ENCODE results near the gene ZSWIM5. TPM values are rescaled to one million over a fixed set of nuclear protein-coding genes. Genes with fewer than 3 reads are reported as not detected.

ZSWIM5 gene
- total and polyA plus RNA-seq, 9 of the 15 experiments (the other 6 are each of a cell fraction or from before 2014, with no cell fraction given): under 0.01 to 0.07 (median 0.03) TPM; not detected in 3

DNA sequence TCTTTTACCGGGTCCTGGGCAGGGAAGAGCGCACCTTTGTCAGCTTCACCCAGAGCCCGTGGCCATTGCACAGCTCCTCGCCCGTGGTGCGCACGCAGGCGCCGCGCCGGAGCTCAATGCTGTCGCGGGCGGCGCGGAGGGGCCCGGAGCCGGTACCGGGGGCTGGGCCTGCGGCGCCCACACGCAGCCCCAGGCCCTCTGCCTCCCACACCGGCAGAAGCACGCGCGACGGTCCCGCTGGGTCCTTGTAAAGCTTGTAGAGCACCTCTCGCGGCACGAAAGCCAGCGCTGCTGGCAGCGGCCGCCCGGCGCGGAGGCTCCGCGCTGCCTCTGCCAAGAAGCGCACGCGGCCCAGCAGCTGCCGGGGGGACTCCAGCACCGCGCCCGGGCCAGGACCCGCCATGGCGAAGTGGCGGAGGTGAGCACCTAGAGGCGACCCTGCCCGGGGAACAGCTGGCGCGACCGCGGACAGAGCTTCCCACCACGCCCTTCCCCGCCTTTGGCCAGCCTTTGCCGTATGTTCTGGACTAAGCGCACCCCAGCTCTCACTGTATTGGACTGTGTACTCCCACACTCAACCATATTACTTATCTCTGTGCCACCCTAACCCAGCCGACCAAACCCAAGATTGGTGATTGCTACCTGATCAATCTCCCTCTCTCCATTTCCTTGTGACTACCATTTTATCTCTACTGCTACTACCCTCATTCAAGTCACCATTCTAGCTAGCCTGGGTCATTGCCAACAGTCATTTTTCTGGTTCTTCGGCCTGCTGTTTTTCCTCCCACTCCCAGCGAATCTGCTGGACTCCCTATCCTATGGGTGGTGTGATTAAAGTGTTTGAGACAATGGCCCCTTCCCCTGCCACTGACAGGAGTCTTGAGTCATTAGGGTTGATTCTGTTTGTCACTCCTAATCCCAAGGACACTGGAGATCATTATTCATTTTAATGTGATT is 195.3 kb downstream of the ZSWIM5 start, which contains the start of gene HECTD3 (continued):
- TF ChIP-seq, protein P1, sequence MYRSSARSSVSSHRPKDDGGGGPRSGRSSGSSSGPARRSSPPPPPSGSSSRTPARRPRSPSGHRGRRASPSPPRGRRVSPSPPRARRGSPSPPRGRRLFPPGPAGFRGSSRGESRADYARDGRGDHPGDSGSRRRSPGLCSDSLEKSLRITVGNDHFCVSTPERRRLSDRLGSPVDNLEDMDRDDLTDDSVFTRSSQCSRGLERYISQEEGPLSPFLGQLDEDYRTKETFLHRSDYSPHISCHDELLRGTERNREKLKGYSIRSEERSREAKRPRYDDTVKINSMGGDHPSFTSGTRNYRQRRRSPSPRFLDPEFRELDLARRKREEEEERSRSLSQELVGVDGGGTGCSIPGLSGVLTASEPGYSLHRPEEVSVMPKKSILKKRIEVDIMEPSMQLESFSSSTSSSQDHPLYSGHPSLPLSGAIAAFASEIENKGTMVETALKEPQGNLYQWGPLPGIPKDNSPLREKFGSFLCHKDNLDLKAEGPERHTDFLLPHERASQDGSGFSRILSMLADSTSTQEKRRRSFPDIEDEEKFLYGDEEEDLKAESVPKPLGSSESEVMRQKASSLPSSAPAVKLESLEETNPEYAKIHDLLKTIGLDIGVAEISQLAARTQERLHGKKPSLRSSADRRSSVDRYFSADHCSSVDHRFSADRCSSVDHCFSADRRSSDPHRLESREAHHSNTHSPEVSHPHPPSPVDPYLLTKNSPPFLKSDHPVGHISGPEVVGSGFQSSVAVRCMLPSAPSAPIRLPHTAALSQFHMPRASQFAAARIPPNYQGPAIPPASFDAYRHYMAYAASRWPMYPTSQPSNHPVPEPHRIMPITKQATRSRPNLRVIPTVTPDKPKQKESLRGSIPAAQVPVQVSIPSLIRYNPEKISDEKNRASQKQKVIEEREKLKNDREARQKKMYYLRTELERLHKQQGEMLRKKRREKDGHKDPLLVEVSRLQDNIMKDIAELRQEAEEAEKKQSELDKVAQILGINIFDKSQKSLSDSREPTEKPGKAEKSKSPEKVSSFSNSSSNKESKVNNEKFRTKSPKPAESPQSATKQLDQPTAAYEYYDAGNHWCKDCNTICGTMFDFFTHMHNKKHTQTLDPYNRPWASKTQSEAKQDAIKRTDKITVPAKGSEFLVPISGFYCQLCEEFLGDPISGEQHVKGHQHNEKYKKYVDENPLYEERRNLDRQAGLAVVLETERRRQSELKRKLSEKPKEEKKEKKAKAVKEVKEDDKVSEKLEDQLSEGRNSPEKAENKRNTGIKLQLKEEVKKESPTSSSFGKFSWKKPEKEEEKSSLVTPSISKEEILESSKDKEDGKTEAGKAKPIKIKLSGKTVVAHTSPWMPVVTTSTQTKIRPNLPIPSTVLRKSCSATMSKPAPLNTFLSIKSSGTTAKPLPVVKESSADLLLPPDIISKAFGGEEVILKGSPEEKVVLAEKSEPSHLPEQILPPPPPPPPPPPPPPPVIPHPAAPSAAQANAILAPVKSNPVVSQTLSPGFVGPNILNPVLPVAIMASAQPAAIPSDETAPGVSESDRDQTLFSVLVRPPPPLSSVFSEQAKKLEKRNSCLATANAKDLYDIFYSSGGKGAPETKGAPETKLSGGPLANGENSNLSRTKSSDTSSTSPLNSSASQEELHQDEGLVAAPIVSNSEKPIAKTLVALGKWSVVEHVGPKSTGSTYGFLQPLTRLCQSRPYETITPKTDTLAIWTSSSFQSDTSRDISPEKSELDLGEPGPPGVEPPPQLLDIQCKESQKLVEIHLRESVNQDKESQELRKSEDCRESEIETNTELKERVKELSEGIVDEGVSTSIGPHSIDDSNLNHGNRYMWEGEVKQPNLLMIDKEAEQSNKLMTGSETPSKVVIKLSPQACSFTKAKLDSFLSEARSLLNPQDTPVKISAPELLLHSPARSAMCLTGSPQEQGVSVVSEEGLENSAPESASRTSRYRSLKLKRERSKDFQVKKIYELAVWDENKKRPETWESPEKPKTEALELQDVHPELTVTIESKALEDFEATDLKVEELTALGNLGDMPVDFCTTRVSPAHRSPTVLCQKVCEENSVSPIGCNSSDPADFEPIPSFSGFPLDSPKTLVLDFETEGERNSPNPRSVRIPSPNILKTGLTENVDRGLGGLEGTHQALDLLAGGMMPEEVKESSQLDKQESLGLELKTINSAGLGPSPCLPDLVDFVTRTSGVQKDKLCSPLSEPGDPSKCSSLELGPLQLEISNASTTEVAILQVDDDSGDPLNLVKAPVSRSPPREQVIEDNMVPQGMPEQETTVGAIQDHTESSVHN (IDR thresholded peaks at IDR 0.05; ENCODE audit: borderline replicate concordance in 1 of 2, low read depth in 1 of 2): no peak
- TF ChIP-seq HDAC8 (tag; IDR thresholded peaks at IDR 0.05) (no peak), HNRNPK (IDR thresholded peaks at IDR 0.05; ENCODE audit: low read depth, low read length, poor library complexity, severe bottlenecking) (peak; percentile 56), FOXM1 (IDR thresholded peaks at IDR 0.05; ENCODE audit: low read depth) (peak; percentile 65; the same call in 1 of the 2 replicates), FOXM1 (CRISPR knock-in tag; IDR thresholded peaks at IDR 0.05; ENCODE audit: low read depth) (no peak), MAFK (IDR thresholded peaks at IDR 0.05; ENCODE audit: low read length) (peak; percentile 91), PHB (CRISPR knock-in tag; IDR thresholded peaks at IDR 0.05) (no peak), FOXK2 (conservative IDR thresholded peaks at IDR 0.05 in 1 of 2, IDR thresholded peaks at IDR 0.05 in 1 of 2; ENCODE audit: low read depth in 2 of 2) (peak; percentile 41 to 81; a peak in 3 of 4 replicates), MTA2 (IDR thresholded peaks at IDR 0.05; ENCODE audit: low read depth) (peak; percentile 29; the same call in 1 of the 2 replicates), GTF2E2 (tag; IDR thresholded peaks at IDR 0.05) (no peak), KDM4B (IDR thresholded peaks at IDR 0.05; ENCODE audit: borderline replicate concordance in 2 of 2, low read depth in 1 of 2) (no peak), HEY1 (CRISPR knock-in tag; IDR thresholded peaks at IDR 0.05; ENCODE audit: borderline replicate concordance) (no peak), KAT8 (IDR thresholded peaks at IDR 0.05; ENCODE audit: low read depth) (no peak)
- TF ChIP-seq, protein P2, sequence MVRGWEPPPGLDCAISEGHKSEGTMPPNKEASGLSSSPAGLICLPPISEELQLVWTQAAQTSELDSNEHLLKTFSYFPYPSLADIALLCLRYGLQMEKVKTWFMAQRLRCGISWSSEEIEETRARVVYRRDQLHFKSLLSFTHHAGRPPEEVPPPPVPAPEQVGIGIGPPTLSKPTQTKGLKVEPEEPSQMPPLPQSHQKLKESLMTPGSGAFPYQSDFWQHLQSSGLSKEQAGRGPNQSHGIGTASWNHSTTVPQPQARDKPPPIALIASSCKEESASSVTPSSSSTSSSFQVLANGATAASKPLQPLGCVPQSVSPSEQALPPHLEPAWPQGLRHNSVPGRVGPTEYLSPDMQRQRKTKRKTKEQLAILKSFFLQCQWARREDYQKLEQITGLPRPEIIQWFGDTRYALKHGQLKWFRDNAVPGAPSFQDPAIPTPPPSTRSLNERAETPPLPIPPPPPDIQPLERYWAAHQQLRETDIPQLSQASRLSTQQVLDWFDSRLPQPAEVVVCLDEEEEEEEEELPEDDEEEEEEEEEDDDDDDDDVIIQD (CRISPR knock-in tag; IDR thresholded peaks at IDR 0.05): no peak
- TF ChIP-seq, protein P3, sequence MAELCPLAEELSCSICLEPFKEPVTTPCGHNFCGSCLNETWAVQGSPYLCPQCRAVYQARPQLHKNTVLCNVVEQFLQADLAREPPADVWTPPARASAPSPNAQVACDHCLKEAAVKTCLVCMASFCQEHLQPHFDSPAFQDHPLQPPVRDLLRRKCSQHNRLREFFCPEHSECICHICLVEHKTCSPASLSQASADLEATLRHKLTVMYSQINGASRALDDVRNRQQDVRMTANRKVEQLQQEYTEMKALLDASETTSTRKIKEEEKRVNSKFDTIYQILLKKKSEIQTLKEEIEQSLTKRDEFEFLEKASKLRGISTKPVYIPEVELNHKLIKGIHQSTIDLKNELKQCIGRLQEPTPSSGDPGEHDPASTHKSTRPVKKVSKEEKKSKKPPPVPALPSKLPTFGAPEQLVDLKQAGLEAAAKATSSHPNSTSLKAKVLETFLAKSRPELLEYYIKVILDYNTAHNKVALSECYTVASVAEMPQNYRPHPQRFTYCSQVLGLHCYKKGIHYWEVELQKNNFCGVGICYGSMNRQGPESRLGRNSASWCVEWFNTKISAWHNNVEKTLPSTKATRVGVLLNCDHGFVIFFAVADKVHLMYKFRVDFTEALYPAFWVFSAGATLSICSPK (IDR thresholded peaks at IDR 0.05; ENCODE audit: borderline replicate concordance): no peak
